ENCODE results near the gene KY.

The KY gene

DNA sequence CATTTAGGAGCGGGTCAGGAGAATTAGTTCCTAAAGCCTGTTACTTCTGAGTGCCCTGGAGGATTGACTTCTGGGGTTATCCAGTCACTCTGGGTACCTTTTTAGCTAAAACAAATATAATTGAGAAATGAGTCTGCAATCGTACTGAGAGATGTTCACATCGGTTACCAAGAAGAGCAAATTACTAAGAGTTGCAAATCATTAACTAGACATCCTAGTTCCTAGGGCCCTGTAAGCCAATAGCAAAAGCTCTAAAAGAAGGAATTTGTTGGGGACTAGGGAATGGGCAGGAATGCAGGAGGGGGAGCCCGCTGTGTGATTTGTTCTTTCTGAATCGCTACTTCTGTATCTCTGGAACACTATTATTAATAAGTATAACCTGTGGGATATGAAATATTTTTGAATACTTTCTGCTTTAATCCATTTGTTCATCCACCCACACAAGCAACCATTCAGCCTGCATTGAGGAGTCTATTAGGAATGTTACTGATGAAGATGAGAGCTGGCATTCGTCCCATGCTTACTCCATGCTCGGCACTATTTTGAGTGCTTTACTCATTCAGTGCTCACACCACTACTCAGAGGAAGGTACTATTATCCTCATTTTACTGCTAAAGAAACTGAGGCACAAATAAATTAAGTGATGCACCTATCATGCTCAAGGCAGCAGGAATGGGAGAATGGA lies 31.5 kb upstream of the KY start:
- H3K4me3 ChIP-seq (ENCODE audit: low read length): no peak overlapping the region
- TF ChIP-seq ZNF274 (IDR thresholded peaks at IDR 0.05; ENCODE audit: low read depth, low read length): no peak

- no peak overlapping the region for H3K4me3 ChIP-seq (ENCODE audit: low read length)
- no peak for TF ChIP-seq ZNF274 (IDR thresholded peaks at IDR 0.05; ENCODE audit: low read depth, low read length)
Measured at GRCh38 chr3:134681522-134681900, 30.7 kb upstream of the KY start.

DNA sequence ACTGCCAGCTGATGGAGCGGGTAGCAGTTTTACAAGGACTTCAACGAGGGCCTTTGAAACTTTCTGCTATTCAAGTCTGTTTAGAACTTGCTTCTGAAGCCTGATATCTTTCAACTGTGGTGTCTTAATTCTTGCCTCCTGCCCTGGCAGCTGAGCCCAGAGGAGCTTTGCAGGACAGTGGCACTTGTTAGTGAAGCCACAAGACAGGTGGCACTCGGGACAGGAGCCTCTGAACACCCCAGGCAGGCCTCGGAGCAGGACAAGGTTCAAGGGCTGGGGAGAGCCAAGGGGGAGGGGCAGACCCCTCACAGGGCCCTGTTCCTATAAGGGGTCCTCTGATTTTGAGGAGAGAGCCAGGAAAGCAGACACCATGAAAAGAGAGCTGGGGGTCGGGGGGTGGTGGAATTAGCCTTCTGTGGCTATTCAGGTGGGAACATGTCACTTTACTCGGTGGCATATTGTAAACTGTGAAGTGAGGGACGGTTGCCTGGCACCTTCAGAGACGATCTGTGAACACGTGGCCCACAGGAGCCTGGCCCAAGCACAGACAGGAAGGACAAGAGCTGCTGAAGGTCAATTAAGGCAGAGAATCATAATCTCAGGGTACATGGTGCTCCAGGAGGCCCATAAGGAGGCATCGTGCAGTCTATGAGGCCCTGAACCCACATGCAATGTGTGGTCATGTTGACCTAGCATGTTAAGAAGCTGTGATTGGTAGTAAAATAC lies 30.1 kb upstream of the KY start:
- H3K4me3 ChIP-seq (ENCODE audit: low read length): no peak overlapping the region
- TF ChIP-seq ZNF274 (IDR thresholded peaks at IDR 0.05; ENCODE audit: low read depth, low read length): no peak

GRCh38 chr3:134677987-134678308 lies 27.1 kb upstream of the KY start:
- no peak for TF ChIP-seq ZNF274 (IDR thresholded peaks at IDR 0.05; ENCODE audit: low read depth, low read length)
- no peak overlapping the region for H3K4me3 ChIP-seq (ENCODE audit: low read length)

DNA sequence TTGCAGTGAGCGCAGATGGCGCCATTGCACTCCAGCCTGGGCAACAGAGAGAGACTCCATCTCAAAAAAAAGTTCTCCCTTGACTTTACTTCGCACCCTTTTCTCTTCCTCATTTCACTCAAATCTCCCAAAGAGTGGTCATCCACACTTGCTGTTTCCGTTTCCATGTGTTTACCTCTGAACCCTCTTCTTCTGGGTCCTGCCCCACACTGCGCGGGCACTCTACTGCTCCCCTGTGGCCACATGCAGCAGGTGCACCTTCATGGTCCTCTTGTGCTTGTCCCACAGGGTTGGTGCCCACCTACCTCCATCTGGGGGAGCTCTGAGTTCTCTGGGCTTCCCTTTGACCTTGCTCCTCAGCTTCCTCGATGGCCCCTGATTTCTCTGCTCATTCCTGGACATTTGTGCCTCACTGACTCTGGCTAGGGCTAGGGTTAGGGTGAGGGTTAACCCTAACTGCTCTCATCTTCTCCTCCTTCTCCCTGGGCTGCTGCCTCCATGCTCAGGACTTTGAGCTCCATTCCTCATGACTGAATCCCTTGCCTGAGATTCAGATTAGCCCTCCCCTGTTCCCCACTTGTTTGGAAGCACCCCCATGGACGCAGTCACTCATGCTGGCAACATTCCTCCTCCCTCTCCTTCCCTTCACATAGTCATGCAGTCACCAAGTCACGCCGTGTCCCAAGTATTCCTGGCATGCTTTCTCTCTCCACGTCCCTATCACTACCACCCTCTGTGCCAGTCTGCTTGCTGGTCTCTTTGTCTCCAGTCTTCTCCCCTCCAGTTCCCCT lies 26.6 kb upstream of the KY start:
- TF ChIP-seq ZNF274 (IDR thresholded peaks at IDR 0.05; ENCODE audit: low read depth, low read length): no peak
- H3K4me3 ChIP-seq (ENCODE audit: low read length): no peak overlapping the region

DNA sequence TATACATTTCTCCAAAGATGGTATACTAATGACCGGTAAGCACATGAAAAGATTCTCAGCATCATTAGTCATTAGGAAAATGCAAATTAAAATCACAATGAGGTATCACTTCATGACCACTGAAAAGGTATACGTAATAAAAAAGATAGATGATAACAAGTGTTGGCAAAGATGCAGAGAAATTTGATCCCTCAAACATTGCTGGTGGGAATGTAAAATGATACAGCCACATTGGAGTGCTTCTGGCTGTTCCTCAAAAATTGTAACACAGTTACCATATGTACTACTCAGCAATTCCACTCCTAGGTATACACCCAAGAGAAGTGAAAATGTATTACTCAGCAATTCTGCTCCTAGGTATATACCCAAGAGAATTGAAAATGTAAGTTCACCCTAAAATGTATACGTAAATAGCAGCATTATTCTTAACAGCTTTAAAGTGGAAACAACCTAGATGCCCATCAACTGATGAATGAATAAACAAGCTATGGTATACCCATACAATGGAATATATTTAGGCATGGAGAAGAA lies 25.0 kb upstream of the KY start:
- no peak overlapping the region for H3K4me3 ChIP-seq (ENCODE audit: low read length)
- TF ChIP-seq ZNF274 (IDR thresholded peaks at IDR 0.05; ENCODE audit: low read depth, low read length): no peak

DNA sequence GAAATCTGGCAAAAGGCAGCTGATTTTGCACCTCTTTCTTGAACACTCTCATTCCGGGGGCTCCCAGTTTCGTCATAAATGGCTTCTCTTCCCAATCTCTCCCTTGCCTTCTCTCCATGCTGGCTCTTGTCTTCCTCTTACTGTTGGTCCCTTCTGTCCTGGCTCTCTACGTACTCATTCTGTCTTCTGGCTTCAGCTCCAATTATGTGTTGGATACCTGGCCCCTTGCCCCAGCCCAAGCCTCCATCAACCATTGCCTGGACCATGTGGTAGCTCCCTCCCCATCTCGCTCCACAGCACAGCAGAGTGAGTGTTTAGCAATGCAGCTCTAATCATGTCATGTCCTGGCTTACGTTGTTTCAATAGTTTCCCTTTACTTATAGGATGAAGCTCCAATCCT lies 21.7 kb upstream of the KY start:
- H3K4me3 ChIP-seq (ENCODE audit: low read length): no peak overlapping the region
- TF ChIP-seq ZNF274 (IDR thresholded peaks at IDR 0.05; ENCODE audit: low read depth, low read length): no peak

- H3K4me3 ChIP-seq (ENCODE audit: low read length): no peak overlapping the region
- TF ChIP-seq ZNF274 (IDR thresholded peaks at IDR 0.05; ENCODE audit: low read depth, low read length): no peak
Measured at GRCh38 chr3:134667956-134668355, 17.1 kb upstream of the KY start.

GRCh38 chr3:134667406-134667805 lies 16.6 kb upstream of the KY start:
- no peak overlapping the region for H3K4me3 ChIP-seq (ENCODE audit: low read length)
- TF ChIP-seq ZNF274 (IDR thresholded peaks at IDR 0.05; ENCODE audit: low read depth, low read length): no peak

DNA sequence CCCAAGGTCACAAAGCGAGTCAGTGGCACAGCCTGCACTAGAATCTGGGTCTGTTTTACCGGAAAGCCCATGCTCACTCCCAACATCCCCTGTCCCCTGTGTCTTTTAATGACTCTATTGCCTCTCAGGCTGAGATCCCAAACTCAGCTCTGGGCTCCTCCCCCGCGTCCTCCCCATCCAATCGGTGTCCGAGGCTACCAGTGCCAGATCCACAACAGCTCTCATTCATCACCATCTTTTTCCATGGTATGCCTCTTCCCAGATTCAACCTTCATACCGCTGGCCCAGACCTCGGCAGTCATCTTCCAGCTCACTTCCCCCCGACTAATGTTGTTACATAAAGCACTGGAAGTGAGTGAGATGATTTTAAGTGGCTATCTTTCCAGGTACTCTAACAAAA lies 16.1 kb upstream of the KY start:
- no peak for TF ChIP-seq ZNF274 (IDR thresholded peaks at IDR 0.05; ENCODE audit: low read depth, low read length)
- no peak overlapping the region for H3K4me3 ChIP-seq (ENCODE audit: low read length)

GRCh38 chr3:134666466-134666865 lies 15.6 kb upstream of the KY start:
- TF ChIP-seq ZNF274 (IDR thresholded peaks at IDR 0.05; ENCODE audit: low read depth, low read length): no peak
- no peak overlapping the region for H3K4me3 ChIP-seq (ENCODE audit: low read length)

- H3K4me3 ChIP-seq (ENCODE audit: low read length): no peak overlapping the region
- no peak for TF ChIP-seq ZNF274 (IDR thresholded peaks at IDR 0.05; ENCODE audit: low read depth, low read length)
Measured at GRCh38 chr3:134666052-134666451, 15.2 kb upstream of the KY start.

- no peak for TF ChIP-seq ZNF274 (IDR thresholded peaks at IDR 0.05; ENCODE audit: low read depth, low read length)
- H3K4me3 ChIP-seq (ENCODE audit: low read length): no peak overlapping the region
Measured at GRCh38 chr3:134665243-134665642, 14.4 kb upstream of the KY start.

- H3K4me3 ChIP-seq (ENCODE audit: low read length): no peak overlapping the region
- TF ChIP-seq ZNF274 (IDR thresholded peaks at IDR 0.05; ENCODE audit: low read depth, low read length): no peak
Measured at GRCh38 chr3:134663721-134664456, 13.1 kb upstream of the KY start.
